Hindlimb muscle (tissue), 1 donor: ENCODE data around the gene CD46. TPM values are rescaled to one million over a fixed set of nuclear protein-coding genes. Genes with fewer than 3 reads are reported as not detected.

Source experiments
- DNase-seq: peaks from one replicate; pipeline ENCODE4 v3.0.0-alpha.2; 2013
- polyA plus RNA-seq: library from polyadenylated mRNA; unstranded; fragments of 120-200 nt; gene quantifications from one replicate; pipeline ENCODE4 v1.2.1, GENCODE V29; 2013; ENCODE audit not compliant: insufficient read length

CD46 gene
- polyA plus RNA-seq, 1 donor = 74.1 TPM

DNA sequence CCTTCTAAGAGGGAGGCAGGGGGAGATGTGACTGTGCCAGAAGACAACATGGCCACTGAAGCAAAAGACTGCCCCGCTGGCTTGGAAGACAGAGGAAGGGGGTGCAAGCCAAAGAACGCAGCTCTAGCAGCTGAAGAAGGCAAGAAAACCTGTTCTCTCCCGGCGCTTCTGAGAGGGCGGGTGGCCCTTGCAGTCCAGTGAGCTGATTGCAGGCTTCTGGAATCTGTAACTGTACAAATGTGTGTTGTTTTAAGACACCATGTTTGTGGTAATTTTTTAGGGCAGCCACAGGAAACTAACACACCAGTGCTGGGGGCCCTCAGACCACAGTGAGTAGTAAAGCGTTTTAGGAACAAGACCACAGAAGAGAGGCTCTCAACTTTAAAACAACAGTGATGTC is 47.0 kb downstream of the CD46 start:
- DNase-seq = no peak

DNA sequence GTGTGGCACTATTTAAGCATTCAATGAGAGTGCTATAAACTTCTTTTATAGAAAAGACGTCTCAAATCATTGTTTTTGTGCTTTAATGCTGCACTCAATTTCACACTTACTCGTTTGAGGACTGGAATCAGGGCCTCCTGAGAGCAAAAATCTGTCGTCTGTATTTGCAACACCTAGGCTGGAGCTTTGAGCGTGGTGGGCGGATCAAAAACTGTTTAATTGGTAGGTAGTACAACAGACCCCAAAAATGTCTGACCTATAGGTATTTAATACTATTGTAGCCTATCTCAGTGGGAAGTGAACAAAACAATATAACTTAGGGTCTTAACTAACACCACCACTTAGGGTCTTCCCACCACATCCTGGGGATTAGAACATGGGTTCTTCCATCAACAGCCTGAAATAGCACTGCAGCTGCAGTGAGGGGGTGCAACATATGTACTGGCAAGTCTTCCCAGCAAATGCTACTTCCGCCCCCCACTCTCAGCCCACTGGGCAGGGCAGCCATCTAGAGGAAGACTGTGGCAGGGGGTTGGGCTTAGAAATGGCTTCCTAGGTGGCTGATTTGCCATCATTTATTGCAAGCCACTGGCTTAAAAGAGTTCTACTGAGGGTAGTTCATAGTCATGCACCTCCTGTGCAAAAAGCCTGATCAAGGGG is 48.3 kb downstream of the CD46 start:
- DNase-seq = no peak

DNA sequence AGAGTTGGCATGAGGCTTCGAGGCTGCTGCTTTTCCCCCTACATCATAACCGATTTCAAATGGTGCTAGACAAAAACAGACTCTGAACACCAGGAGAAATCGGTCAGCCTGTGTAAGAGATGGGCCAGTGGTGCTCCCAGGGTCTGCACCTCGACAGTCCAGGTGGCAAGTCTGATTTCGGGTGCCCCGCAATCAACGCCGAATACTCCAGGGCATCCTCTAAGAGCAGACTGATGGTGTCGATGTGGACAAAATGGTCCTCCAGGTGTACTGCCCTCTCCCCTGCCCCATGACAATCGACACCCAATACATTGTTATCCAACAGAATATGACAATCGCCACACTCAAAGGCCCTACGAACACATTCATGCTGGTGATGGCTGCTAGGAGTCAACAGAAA is 50.0 kb downstream of the CD46 start:
- no peak for DNase-seq

- no peak for DNase-seq
These were observed 51.8 kb downstream of the CD46 start for GRCh38 chr1:207803678-207804077.

DNA sequence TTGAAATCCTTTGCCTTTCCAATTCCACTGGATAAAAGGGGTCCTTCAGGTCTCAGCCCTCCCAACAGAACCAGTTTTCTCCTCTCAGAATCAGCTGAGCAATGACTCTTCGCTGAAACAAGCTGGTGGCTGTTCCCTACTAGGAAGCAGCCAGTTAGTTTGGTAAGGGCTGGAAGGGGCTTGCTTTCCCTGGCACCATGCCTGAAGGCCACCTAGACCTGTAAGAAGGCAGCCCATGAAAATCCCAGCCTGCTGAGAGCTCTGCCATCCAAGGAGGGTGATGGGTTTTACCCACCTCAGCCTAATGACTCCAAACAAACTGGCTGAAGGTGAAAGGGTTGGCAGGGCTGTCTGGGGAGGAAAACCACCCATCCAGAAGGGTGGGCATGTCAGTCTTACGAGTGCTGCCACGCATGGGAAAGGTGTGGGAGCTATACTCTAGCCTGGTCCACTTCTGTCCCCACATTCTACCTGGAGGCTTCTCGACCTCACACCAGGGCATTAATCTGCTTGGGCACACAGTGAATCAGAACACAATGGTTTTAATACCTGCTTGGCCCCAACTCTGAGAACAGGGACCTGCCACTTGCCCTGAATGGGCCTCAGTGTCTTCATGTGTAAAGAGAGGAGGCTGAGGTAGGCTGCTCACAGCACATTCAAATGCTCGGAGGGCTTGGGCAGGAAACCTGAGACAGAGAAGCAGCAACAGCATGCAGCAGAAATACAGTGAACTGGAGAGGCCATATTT is 53.0 kb downstream of the CD46 start:
- DNase-seq = no peak

- DNase-seq = no peak
These were observed 54.1 kb downstream of the CD46 start for GRCh38 chr1:207805841-207806421.

DNA sequence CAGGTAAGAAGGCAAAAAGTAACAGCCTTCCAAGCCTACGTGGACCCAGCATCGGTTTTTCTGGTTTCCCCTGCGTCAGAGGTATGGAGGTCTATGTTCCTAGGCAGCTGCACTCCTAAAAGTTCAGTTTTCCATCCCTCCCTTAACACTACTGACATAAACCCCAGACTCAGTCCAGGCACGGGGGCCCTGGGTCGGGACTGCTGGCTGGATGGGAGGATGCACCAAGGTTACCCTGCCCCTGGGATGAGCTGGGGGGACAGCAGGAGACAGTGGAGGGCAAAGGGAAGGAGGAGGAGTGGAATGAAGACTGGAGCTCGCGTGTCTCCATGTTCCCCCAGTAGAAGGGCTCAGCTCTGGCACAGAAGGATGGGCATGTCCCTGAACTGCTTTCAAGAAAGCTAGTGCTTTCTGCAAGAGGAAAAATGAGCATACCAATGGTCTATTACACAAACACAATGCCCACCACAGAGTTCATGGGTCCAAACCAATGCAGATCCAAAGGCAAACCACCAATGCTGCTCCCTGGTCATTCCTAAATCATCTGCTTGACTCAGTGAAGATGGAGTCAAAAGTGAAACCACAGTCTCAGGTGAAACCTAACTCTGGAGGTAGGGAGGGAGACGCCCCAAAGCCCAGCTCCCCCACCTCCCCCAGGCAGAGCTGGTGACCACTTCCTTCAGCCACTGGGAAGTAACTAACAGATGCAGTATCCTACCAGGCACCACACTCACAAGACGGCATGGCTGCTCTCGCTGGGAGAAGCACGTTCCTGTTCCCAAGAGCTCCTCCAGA is 54.9 kb downstream of the CD46 start:
- DNase-seq = no peak

- no peak for DNase-seq
These were observed 55.5 kb downstream of the CD46 start for GRCh38 chr1:207807326-207807689.

DNA sequence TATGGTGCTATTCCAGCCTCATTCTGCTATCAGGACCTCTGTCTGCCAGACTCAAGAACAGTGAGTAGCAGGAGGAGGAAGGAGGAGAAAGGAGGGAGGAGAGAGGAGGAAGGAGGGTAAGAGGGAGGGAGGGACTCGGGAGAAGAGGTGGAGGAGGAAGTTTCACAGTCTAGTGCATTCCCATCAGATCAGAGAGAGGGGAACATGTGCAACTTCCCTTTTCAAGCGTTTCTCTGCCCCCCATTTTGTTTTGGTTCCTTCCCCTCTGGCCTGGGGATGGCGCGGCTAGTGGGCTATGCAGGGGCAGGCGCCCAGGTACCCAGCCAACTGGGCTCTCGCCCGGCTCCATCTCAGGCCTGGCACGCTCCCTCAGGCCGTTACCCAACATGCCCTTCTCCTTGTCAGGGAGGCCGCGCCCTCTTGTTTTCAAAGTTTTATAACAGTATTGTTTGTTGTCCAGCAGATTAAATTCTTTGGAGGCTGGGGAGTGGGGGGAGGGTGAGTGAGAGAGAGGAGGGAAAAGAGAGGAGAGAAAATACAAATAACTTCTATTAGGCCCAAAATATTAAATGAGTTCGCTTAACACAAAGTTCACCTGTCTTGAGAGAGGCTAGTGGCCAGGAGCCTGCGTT is 56.0 kb downstream of the CD46 start:
- DNase-seq = no peak

DNA sequence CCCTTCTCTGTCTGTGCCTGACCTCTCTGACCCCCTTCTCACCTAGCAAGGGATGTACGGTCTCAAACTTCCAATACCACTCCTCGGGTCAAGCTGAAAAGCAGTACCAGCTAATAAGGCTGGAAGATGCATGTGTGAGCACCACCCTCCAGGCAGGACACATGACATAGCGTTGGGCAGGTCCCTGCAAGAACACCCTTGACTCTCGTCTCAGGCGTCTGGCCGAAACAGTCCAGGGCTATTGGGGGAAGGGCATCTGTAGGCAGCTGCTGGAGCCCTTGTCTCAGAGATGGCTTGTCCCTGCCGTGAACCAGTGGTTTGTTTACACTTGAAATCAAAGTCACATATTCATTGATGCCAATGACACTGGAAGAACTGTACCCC is 56.5 kb downstream of the CD46 start:
- DNase-seq = no peak

DNA sequence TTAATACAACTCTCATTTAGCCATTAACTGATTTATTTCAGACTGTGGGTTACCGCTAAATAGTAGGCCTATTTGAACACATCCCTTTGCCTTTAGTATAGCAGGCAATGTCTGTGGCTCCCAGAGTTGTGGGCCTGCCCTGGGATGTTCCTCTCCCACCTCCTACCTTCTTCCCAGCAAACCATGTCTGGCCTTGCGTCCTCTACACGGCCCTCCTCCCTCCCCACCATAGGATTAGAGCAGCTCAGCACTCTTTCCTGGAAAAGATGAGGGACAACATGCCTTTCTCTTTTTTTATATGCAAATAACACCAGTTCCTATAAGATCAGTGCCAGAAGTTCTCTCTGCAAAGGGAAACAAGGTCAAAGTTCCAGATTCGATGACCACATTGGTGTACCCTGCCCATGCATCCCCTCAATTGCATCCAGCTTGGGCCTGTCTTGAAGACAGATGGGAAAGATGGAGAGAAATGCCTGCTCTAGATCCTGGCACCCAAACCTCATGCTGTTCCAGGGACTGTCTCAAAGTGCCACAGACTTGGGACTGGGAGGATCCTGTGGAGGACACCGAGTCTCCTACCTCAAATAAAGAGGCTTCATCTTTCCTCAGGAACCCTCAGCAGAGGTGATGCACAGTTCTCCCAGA is 57.2 kb downstream of the CD46 start:
- DNase-seq = no peak

DNA sequence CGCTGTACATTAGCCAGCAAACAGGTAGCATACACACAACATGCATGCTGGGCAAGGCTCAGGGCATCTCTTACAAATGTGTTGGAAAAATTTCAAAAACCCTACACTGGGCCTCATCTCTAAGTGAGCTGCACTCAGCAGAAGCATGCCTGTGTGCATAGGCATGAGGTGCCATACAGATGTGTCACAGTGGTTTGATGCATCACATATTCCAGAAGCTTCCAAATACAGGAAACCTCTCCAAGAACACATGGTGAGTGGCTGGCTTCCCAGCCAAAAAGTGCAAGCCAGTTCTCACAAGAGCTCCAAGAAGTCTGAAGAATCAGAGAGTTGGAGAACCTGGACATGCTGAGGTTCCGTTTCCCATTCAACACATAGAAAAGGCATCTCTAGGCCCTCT is 58.3 kb downstream of the CD46 start:
- DNase-seq = no peak

GRCh38 chr1:207810606-207811295 is 58.9 kb downstream of the CD46 start:
- no peak for DNase-seq

GRCh38 chr1:207811319-207811718 is 59.5 kb downstream of the CD46 start:
- DNase-seq = no peak

DNA sequence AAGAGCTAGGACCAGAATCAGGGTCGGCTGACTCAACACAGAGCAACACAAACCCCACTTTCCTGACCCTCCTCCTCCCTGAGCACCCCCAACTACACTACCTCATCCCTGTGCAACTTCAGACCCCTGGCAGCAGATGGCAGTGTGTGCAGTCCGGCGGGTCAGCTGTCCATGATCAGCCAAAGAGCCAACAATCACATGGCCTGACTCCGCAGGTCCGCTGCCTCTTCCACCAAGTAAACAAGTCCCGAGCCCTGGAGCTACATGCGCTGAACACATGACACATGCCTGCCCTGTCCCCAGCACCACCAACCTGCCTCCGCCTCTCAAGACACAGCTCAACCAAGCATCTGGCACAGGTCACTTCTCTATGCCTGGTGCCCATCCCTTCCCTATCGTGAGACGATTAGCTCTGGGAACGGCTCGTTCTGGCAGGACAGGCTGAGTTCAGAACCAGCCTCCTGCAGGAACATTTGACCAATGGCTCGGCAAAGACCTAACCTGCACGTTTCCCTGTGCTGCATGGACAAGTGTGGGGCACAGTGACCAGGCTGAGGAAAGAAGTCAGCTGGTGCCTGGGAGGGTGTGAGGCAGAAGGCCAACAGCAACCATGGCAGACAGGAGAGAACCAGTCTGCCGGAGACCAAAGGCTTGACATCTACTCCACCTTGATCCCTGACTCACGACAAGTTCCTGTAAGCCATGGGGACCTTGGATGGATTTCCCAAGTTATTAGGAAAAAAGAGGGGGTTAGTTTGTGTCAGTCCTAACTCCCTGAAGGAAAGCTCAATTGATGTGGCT is 60.3 kb downstream of the CD46 start:
- no peak for DNase-seq

DNA sequence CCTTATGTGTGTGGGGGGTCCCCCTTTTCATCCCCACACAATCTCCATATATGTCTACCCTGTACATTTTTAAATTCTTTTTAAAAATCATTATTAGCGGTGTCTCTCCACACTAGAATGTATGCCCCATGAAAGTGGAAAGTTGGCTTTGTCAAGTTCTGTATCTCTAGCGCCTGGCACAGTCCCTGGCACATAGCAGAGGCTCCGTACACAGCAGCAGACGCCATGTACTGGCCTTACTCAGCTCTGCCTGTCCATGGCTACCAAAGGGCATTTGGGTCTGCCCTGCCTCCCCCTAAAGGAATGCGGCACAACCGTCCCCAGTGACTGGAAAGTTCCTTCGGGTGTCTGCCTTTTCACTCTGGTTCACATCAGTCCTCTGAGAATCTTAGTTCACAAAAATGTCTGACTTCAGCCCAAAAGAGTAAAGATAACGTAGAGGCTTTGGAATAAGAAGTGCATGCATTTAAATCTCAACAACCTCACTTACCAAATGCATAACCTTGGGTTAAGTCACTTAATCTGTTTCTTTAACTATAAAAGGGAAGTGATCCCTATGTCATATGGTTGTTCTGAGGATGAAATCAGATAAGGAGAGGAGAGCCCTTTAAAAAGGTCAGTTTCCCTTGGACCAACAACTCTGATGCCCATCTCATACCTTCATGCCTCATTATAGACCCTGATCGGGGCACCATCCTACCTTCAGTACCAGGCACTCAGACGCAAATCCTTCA is 61.1 kb downstream of the CD46 start:
- DNase-seq = no peak

GRCh38 chr1:207813512-207813881 is 61.6 kb downstream of the CD46 start:
- DNase-seq = no peak

GRCh38 chr1:207813946-207814345 is 62.1 kb downstream of the CD46 start:
- DNase-seq = no peak

DNA sequence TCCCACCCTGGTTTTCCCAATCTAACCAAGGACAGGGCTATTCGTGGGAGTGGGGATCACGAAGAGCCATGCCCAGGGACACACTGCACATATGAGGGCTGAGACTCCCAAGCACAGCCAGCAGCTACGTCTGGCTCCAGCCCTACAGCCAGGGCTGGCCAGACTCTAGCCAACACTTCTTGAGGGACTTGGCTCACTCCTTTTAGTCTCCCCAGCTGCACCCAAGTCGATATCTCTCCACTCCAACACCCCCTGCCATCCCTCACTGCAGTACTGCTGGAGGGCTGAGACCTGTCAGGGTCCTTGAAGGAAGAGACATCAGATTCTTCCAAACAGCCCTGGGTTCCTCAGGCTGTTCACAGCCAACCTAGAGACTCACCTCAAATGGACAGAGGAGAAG is 62.6 kb downstream of the CD46 start:
- no peak for DNase-seq

DNA sequence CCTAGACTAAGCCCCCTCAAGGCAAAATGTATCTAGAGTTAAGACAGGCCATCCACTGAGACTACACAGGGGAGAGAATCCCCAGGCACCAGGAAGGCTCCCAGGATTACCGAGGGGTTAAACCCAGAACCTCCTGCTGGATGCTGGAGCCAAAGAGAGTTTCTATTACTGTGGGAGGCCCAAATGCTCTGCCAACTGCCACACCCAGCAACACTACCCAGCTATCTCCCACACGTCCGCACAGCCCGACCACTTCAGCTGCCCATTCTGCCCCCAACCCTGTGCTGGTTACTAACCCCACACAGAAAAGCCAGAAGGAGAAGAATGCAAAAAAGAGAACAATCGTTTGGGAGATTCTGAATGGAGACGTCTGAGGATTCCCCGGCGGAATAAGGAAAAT is 63.6 kb downstream of the CD46 start:
- DNase-seq = no peak
